ENCODE measurements around the gene NOLC1.

- TF ChIP-seq, protein P1, sequence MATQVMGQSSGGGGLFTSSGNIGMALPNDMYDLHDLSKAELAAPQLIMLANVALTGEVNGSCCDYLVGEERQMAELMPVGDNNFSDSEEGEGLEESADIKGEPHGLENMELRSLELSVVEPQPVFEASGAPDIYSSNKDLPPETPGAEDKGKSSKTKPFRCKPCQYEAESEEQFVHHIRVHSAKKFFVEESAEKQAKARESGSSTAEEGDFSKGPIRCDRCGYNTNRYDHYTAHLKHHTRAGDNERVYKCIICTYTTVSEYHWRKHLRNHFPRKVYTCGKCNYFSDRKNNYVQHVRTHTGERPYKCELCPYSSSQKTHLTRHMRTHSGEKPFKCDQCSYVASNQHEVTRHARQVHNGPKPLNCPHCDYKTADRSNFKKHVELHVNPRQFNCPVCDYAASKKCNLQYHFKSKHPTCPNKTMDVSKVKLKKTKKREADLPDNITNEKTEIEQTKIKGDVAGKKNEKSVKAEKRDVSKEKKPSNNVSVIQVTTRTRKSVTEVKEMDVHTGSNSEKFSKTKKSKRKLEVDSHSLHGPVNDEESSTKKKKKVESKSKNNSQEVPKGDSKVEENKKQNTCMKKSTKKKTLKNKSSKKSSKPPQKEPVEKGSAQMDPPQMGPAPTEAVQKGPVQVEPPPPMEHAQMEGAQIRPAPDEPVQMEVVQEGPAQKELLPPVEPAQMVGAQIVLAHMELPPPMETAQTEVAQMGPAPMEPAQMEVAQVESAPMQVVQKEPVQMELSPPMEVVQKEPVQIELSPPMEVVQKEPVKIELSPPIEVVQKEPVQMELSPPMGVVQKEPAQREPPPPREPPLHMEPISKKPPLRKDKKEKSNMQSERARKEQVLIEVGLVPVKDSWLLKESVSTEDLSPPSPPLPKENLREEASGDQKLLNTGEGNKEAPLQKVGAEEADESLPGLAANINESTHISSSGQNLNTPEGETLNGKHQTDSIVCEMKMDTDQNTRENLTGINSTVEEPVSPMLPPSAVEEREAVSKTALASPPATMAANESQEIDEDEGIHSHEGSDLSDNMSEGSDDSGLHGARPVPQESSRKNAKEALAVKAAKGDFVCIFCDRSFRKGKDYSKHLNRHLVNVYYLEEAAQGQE (IDR thresholded peaks at IDR 0.05): no peak
- no peak for TF ChIP-seq POLR2A (IDR thresholded peaks at IDR 0.05; ENCODE audit: low read length)
- TF ChIP-seq KDM1A (IDR thresholded peaks at IDR 0.05; ENCODE audit: low read depth): no peak
- TF ChIP-seq CTCF (IDR thresholded peaks at IDR 0.05): no peak
- TF ChIP-seq TP53 (CRISPR knock-in tag; IDR thresholded peaks at IDR 0.05): no peak
- no peak for TF ChIP-seq RAD21 (conservative IDR thresholded peaks at IDR 0.05 in 1 of 2, IDR thresholded peaks at IDR 0.05 in 1 of 2)
- TF ChIP-seq PHF8 (IDR thresholded peaks at IDR 0.05; ENCODE audit: borderline replicate concordance, low read depth): no peak
- TF ChIP-seq MYC (IDR thresholded peaks at IDR 0.05; ENCODE audit: borderline replicate concordance, low read length): no peak
- no peak for TF ChIP-seq POLR2AphosphoS2 (conservative IDR thresholded peaks at IDR 0.05; ENCODE audit: low read length)
- TF ChIP-seq HOXA7 (CRISPR knock-in tag; IDR thresholded peaks at IDR 0.05): no peak
- TF ChIP-seq RFX5 (IDR thresholded peaks at IDR 0.05): no peak
- no peak for TF ChIP-seq SMC3 (IDR thresholded peaks at IDR 0.05)
Observed at GRCh38 chr10:102113956-102114857, 38.0 kb upstream of the NOLC1 start.
